Right atrium auricular region (tissue), 2 donors: ENCODE data around the gene FBXO44. TPM values are rescaled to one million over a fixed set of nuclear protein-coding genes. Genes with fewer than 3 reads are reported as not detected.

ENCODE experiments used
- DNase-seq: peaks from one replicate; pipeline ENCODE4 v3.0.0-alpha.2; 2019; ENCODE audit warnings: low spot score
- H3K27ac ChIP-seq, 2 donors: fragments of 200-600 bp; sonication (generic); 1 replicate in 1 of 2; 2 replicates in 1 of 2; pipeline ENCODE4 v1.5.1; 2016 to 2019
- H3K27me3 ChIP-seq, 2 donors: fragments of 200-600 bp; sonication (generic); one replicate each; pipeline versions ENCODE4 v1.5.1 to v1.6.0; 2017 to 2019
- H3K36me3 ChIP-seq: fragments of 200-600 bp; sonication (generic); one replicate; pipeline ENCODE4 v1.5.1; 2016
- H3K4me1 ChIP-seq, 2 donors: fragments of 200-600 bp; sonication (generic); one replicate each; pipeline versions ENCODE4 v1.5.1 to v1.6.0; 2017 to 2019
- H3K4me3 ChIP-seq, 2 donors: fragments of 200-600 bp; sonication (generic); 1 replicate in 1 of 2; 2 replicates in 1 of 2; pipeline ENCODE4 v1.5.1; 2017 to 2019; ENCODE audit warnings: mild to moderate bottlenecking in 1 of 2, moderate library complexity in 1 of 2
- H3K9me3 ChIP-seq, 2 donors: fragments of 200-600 bp; sonication (generic); one replicate each; pipeline ENCODE4 v1.5.1; 2019
- total RNA-seq, 2 donors: library from RNA; depleted of rRNA; stranded (reverse); fragments of >200 nt; gene quantifications; one replicate each; pipeline ENCODE4 v1.1.0, GENCODE V29; 2016
- TF ChIP-seq, protein P1 (sequence below), 2 donors: fragments of 200-600 bp; sonication (generic); IDR thresholded peaks; one replicate each; pipeline ENCODE4 v1.5.1; 2019; ENCODE audit warnings: antibody characterized with exemption in 2 of 2

Gene FBXO44
- total RNA-seq, 2 donors from 2014 or later, result 15.5 to 20.5 TPM

DNA sequence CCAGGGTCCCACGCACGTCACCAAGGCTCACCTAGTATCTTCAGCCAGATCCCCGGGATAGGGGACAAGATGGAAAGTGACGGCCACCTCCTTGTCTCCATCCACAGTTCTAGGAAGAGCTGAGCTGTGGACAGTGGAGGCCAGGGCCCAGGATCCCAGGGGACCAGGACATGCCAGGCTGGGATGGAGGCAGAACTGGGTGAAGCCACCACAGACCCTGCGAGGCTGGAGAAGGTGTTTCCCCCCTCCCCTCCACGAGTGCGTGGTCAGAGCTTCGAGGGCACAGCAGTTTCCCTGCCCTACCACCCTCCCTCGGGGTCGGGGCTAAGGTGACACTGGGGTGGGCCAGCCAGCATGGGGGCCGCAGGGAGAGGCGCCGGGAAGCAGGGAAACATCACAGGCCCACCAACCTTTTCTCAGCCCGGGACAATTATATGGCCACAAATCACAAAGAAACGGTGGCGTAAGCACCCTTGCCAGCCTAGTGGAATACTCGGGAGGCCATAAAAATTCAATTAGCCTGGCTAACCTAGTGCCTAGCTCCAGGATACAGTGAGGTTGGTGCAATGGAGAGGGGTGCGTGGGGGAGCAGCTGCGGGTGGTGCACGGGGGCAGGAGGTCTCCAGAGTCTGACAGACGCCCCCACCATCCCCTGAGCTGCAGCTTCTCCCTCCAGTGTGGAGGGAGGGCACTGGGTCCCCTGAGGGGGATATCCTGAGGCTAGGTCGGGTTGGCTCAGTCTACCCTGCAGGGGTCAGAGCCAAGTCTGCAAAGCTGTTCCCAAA, 50.2 kb downstream of the FBXO44 start:
- H3K27me3 ChIP-seq, result peaks cover 0 to 6% of the 10 kb centered on the region in 2 donors
- no peak overlapping the region for H3K4me3 ChIP-seq
- DNase-seq, result no peak
- no peak overlapping the region for H3K27ac ChIP-seq
- H3K4me1 ChIP-seq, result peaks cover 0 to 25% of the 10 kb centered on the region in 2 donors
- no peaks in the 10 kb centered on the region for H3K9me3 ChIP-seq
- H3K36me3 ChIP-seq, result no peaks in the 10 kb centered on the region
- TF ChIP-seq, protein P1, sequence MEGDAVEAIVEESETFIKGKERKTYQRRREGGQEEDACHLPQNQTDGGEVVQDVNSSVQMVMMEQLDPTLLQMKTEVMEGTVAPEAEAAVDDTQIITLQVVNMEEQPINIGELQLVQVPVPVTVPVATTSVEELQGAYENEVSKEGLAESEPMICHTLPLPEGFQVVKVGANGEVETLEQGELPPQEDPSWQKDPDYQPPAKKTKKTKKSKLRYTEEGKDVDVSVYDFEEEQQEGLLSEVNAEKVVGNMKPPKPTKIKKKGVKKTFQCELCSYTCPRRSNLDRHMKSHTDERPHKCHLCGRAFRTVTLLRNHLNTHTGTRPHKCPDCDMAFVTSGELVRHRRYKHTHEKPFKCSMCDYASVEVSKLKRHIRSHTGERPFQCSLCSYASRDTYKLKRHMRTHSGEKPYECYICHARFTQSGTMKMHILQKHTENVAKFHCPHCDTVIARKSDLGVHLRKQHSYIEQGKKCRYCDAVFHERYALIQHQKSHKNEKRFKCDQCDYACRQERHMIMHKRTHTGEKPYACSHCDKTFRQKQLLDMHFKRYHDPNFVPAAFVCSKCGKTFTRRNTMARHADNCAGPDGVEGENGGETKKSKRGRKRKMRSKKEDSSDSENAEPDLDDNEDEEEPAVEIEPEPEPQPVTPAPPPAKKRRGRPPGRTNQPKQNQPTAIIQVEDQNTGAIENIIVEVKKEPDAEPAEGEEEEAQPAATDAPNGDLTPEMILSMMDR (IDR thresholded peaks at IDR 0.05), result no peak

- Histone ChIP-seq H3K4me1 (peaks cover 0 to 25% of the 10 kb centered on the region in 2 donors), H3K4me3 (no peak overlapping the region), H3K36me3 (no peaks in the 10 kb centered on the region), H3K9me3 (no peaks in the 10 kb centered on the region), H3K27ac (no peak overlapping the region), H3K27me3 (peaks cover 0 to 5% of the 10 kb centered on the region in 2 donors)
- no peak for DNase-seq
- TF ChIP-seq, protein P1 (IDR thresholded peaks at IDR 0.05), result no peak
Measured at GRCh38 chr1:11705596-11705995, 50.9 kb downstream of the FBXO44 start.

GRCh38 chr1:11706292-11706691, 51.6 kb downstream of the FBXO44 start:
- Histone ChIP-seq H3K27ac (no peak overlapping the region), H3K27me3 (no peaks in the 10 kb centered on the region)
- TF ChIP-seq, protein P1 (IDR thresholded peaks at IDR 0.05), result no peak

GRCh38 chr1:11707621-11708276, 53.1 kb downstream of the FBXO44 start:
- Histone ChIP-seq H3K27me3 (no peaks in the 10 kb centered on the region), H3K27ac (no peak overlapping the region)

More at GRCh38 chr1:11706292-11706691, 51.6 kb downstream of the FBXO44 start:
- Histone ChIP-seq H3K4me3 (no peak overlapping the region), H3K4me1 (peaks cover 0 to 19% of the 10 kb centered on the region in 2 donors), H3K36me3 (no peaks in the 10 kb centered on the region), H3K9me3 (no peaks in the 10 kb centered on the region)
- DNase-seq, result no peak

GRCh38 chr1:11708554-11709350, 54.1 kb downstream of the FBXO44 start:
- no peaks in the 10 kb centered on the region for H3K9me3 ChIP-seq
- DNase-seq, result no peak
- no peak overlapping the region for H3K27ac ChIP-seq
- H3K4me3 ChIP-seq, result no peak overlapping the region
- TF ChIP-seq, protein P1 (IDR thresholded peaks at IDR 0.05), result no peak
- H3K36me3 ChIP-seq, result no peaks in the 10 kb centered on the region
- no peaks in the 10 kb centered on the region for H3K27me3 ChIP-seq
- H3K4me1 ChIP-seq, result peaks cover 0 to 14% of the 10 kb centered on the region in 2 donors

More at GRCh38 chr1:11707621-11708276, 53.1 kb downstream of the FBXO44 start:
- TF ChIP-seq, protein P1 (IDR thresholded peaks at IDR 0.05), result no peak
- H3K4me3 ChIP-seq, result no peak overlapping the region
- no peaks in the 10 kb centered on the region for H3K9me3 ChIP-seq
- no peaks in the 10 kb centered on the region for H3K36me3 ChIP-seq
- H3K4me1 ChIP-seq, result peaks cover 0 to 14% of the 10 kb centered on the region in 2 donors
- DNase-seq, result no peak
